ENCODE data around the gene PGA5. TPM values are rescaled to one million over a fixed set of nuclear protein-coding genes. Genes with fewer than 3 reads are reported as not detected.
"Not testable (repeated sequence)": the region's sequence is repeated elsewhere in the genome, so short reads cannot be mapped to it uniquely, and the experiment has no call there.

PGA5 gene
- total RNA-seq, 2 donors from 2014 or later: not detected

DNA sequence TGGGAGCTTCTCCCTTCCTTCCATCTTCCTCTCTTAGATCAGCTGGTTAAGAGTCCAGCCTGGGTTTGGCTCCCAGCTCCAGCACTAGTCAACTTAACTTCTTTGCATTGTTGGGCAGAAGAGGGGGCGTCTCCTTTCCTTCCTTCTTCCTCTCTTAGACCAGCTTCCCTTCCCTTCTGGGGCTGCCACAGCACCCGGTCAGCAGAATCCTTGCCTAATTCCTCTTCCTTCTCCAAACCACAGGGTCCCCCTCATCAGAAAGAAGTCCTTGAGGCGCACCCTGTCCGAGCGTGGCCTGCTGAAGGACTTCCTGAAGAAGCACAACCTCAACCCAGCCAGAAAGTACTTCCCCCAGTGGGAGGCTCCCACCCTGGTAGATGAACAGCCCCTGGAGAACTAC, 551 bp downstream of the PGA5 start:
- H3K4me1 Mint-ChIP-seq (ENCODE audit: low read depth in 2 of 2); H3K27me3 Mint-ChIP-seq; H3K36me3 Mint-ChIP-seq; DNase-seq (ENCODE audit: low spot score); H3K27ac Mint-ChIP-seq; H3K4me3 Mint-ChIP-seq; H3K9me3 Mint-ChIP-seq; ATAC-seq: not testable (repeated sequence)

DNA sequence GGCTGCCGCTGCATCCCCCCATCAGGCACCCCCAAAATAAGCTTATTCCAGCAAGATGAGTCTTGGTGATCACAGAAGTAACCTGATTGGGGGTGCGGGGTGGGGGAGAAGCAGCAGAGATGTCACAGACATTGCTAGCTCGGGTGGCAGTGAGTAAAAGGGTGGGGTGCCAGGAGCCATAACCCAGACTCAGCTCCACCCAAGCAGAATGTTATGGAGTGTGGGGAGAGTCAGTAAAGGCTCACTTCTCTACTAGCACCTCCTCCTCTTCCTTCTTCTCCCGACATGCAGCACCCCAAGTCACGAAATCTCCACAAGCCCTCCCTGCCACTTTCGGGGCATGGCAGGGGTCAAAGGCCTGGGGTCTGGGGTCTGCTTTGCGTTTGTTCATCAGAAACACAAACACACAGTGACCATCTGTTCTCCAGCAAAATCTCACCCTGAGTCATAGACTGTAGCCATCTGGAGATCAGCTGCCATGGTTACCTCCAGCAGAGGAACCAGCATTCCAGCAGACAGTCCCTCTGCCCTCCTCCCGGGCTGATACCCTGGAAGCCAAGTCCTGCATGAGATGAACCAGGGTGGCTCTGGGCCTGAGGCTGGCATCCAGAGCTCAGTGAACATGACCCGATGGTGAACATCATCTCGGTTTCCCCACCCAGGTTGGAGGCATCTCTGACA, 4.4 kb downstream of the PGA5 start:
- H3K27ac Mint-ChIP-seq; H3K4me3 Mint-ChIP-seq; H3K36me3 Mint-ChIP-seq; DNase-seq (ENCODE audit: low spot score); H3K4me1 Mint-ChIP-seq (ENCODE audit: low read depth in 2 of 2); H3K9me3 Mint-ChIP-seq; H3K27me3 Mint-ChIP-seq; ATAC-seq: not testable (repeated sequence)

DNA sequence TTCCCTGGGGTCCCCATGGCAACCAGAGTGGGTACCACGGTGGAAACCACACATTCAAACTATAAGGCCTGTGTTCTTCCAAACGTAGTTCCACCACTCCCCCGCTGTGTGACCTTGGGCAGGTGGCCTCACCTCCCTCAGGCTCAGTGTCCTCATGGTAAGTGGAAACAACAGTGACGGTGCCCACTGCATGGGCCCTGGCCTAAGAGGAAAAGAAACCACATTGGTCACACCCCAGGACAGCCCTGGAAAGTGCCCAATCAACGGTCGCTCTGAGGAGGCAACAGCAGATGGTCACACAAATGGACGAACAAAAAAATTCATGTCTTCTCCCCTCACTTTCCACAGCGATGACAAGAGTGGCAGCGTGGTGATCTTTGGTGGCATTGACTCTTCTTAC, 7.1 kb downstream of the PGA5 start:
- H3K36me3 Mint-ChIP-seq; DNase-seq (ENCODE audit: low spot score); H3K4me1 Mint-ChIP-seq (ENCODE audit: low read depth in 2 of 2); H3K27ac Mint-ChIP-seq; H3K9me3 Mint-ChIP-seq; H3K27me3 Mint-ChIP-seq; ATAC-seq; H3K4me3 Mint-ChIP-seq: not testable (repeated sequence)

DNA sequence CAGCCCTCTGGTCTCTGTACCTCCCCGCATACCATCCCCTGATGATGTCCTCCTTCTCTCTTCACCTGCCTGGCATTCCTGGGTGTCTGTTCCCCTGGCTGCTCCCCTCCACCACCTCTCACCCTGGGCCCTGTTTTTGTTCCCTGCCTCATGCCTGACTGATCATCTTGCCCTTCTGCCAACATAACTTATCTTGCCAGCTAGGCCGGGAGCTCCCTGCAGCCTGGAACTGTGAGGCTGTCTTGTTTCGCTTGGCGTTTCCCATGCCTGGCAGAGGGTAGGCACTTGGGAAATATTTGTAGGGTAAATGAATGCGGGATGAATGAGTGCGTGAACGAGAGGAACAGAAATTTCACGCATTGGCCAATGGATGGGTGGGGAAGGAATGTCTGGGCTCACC, 8.2 kb downstream of the PGA5 start:
- DNase-seq (ENCODE audit: low spot score); H3K9me3 Mint-ChIP-seq; H3K36me3 Mint-ChIP-seq; ATAC-seq; H3K27ac Mint-ChIP-seq; H3K27me3 Mint-ChIP-seq; H3K4me3 Mint-ChIP-seq; H3K4me1 Mint-ChIP-seq (ENCODE audit: low read depth in 2 of 2): not testable (repeated sequence)

DNA sequence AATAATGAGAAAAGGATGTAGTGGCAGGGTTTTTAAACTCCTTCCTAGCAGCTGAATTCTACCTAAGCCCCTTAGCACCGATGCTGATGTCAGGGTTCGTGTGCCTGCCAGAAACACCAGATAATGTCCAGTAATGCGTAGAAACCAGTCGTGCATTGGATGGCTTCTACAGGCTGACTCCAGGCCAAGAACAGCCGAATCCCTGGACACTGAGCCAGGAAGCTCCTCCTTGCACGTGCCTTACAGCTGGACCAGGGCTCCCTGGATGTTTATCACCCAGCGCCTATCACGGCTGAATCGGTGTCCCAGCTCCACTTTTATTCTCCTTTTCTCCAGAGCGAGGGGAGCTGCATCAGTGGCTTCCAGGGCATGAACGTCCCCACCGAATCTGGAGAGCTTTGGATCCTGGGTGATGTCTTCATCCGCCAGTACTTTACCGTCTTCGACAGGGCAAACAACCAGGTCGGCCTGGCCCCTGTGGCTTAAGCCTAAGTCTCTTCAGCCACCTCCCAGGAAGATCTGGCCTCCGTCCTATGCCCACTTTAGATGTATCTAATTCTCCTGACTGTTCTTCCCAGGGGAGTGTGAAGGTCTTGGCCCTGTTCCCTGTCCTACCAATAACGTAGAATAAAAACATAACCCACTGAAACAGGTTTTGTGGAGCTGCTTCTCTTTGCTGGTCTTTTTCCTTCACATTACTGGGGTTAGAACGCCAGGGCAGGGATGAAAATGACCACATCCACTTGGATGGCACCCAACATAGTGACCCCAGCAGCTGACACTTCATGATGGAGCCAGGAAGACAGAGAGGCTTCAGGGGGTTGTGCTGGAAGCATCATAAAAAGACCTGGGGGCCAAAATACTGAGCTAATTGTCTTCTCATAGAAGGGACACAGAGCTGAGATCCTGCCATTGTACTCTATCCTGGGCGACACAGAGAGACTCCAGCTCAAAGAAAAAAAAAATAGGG, 10.1 kb downstream of the PGA5 start:
- not testable (repeated sequence) for H3K36me3 Mint-ChIP-seq; H3K4me3 Mint-ChIP-seq; DNase-seq (ENCODE audit: low spot score); H3K27me3 Mint-ChIP-seq; ATAC-seq; H3K9me3 Mint-ChIP-seq; H3K4me1 Mint-ChIP-seq (ENCODE audit: low read depth in 2 of 2); H3K27ac Mint-ChIP-seq

DNA sequence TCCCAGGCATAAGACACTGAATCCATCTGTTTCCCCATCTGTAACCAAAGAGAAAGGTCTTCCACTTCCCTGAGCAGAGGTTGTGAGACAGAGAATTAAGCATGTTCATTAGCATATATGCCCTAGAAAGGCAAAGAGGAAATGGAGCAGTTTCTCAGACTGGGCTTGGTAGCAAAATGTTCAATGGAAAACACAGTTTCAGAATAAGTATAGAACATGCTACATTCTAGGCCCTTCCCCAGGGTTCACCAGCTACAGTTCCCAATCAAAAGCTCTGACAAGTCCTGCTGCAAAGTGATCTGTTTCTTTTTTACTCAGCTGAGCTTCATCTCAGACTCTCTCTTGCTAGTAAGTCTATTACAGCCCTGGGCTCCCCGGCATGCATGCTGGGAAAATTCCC, 11.4 kb downstream of the PGA5 start:
- not testable (repeated sequence) for H3K27ac Mint-ChIP-seq; H3K4me3 Mint-ChIP-seq; DNase-seq (ENCODE audit: low spot score); H3K27me3 Mint-ChIP-seq; ATAC-seq; H3K36me3 Mint-ChIP-seq; H3K9me3 Mint-ChIP-seq; H3K4me1 Mint-ChIP-seq (ENCODE audit: low read depth in 2 of 2)

DNA sequence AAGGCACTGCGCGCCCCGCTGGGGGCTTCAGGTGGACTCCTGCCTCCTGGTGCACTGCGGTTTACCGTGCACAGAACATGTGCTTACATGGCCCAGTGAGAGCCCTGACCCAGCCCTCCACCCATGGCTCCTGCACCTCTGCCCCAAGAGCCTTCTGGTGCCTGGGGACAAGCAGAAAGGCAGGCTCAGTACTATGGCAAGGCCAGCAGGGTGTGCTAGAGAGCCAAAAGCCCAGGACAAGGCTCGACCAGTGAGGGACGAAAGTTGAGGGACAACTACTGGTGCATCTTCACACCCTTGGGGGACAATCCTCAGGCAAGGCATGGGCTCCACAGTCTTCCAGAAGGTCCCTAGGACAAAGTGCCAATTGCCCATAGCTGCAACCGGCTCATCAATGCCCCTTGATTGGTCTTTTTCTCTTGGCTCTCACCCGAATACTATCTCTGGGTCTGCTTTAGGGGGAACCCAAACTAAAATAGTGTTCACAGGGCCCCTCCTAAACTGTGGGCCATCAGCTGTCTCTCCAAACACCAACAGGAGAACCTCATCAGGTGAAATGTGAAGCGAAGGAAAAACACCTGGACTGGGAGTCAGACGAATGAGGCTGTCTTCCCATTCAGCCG, 13.5 kb downstream of the PGA5 start:
- Mint-ChIP-seq H3K27me3 (peaks cover 0 to 6% of the 10 kb centered on the region in 2 donors), H3K4me3 (no peak overlapping the region), H3K27ac (no peak overlapping the region), H3K36me3 (no peaks in the 10 kb centered on the region), H3K4me1 (ENCODE audit: low read depth in 2 of 2) (no peaks in the 10 kb centered on the region), H3K9me3 (no peaks in the 10 kb centered on the region)
- DNase-seq (ENCODE audit: low spot score) (peak; percentile 66), ATAC-seq (peak; percentile 72 to 76)

DNA sequence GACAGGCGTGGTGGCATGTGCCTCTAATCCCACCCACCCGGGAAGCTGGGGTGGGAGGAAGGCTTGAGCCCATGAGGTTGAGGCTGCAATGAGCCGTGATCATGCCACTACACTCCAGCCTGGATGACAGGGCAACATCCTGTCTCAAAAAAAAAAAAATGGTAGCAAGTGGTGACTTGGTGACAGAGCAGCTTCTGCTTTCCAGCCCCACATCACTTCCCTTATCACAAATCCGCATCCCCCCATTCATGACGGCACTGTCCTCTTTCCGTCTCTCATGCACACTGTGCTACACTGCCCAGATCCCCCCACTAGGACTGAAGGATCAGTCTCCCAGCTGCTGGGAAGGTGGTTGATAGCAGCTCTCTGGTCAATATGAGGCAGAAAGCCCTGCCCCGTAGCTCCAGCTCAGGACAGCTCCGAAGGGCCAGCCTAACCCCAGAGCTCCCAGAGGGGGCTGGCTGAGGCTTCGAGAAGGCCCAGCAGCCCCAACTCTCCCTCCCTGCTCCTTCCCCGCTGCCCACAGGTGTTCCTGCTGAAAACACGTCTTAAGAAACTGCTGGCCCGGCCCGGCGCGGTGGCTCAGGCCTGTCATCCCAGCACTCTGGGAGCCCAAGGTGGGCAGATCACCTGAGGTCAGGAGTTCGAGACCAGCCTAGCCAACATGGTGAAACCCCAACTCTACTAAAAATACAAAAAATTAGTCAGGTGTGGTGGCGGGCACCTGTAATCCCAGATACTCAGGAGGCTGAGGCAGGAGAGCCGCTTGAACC, 15.9 kb downstream of the PGA5 start:
- H3K27me3 Mint-ChIP-seq: peaks cover 5 to 8% of the 10 kb centered on the region in 2 donors

DNA sequence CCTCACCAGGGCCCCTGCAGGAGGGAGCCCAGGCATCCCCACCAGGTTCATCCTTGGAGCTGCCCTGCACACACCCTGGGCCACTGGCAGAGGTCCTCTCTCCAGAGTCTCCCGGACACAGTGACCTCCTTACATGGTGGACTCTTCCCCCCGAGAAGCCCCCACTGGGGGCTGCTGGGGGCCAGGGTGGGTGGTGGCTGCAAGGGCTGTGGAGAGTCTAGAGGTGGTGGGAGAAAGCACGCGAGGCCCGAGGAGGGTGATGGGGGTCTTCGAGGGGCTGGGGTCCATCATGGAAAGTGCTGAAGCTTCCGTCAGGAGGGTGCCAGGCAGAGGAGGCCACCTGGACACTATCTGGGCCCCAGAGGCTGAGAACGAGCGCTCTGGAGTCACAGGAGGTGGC, 17.6 kb downstream of the PGA5 start:
- peaks cover 2 to 8% of the 10 kb centered on the region in 2 donors for H3K27me3 Mint-ChIP-seq
- no peaks in the 10 kb centered on the region for H3K9me3 Mint-ChIP-seq
- H3K4me1 Mint-ChIP-seq (ENCODE audit: low read depth in 2 of 2): no peaks in the 10 kb centered on the region
- DNase-seq (ENCODE audit: low spot score) (no peak), ATAC-seq (no peak)
- no peak overlapping the region for H3K27ac Mint-ChIP-seq
- no peak overlapping the region for H3K4me3 Mint-ChIP-seq
- no peaks in the 10 kb centered on the region for H3K36me3 Mint-ChIP-seq

More for the DNA sequence above, 15.9 kb downstream of the PGA5 start:
- DNase-seq (ENCODE audit: low spot score): no peak
- ATAC-seq: no peak
- Mint-ChIP-seq H3K36me3 (no peaks in the 10 kb centered on the region), H3K27ac (no peak overlapping the region), H3K4me3 (no peak overlapping the region), H3K9me3 (no peaks in the 10 kb centered on the region), H3K4me1 (ENCODE audit: low read depth in 2 of 2) (no peaks in the 10 kb centered on the region)

DNA sequence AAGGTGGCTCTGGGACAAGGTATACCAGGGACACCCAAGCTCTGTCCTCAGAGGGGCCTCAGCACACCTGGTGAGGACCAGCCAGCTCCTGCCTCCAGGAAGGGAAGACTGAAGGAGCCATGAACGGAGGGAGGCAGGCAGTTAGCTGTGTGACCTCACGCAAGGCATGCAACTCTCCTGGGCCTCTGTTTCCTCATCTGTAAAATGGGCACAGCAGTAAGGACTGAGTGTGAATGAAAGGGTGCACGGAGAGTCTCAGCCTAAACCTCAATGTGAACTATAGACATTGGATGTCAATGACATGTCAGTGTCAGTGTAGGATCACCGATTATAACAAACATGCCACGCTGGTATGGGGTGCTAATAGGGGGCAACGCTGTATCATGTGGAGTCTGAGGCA, 18.4 kb downstream of the PGA5 start:
- no peaks in the 10 kb centered on the region for H3K9me3 Mint-ChIP-seq
- DNase-seq (ENCODE audit: low spot score) (no peak), ATAC-seq (no peak)
- no peak overlapping the region for H3K27ac Mint-ChIP-seq
- H3K4me3 Mint-ChIP-seq: no peak overlapping the region
- H3K27me3 Mint-ChIP-seq: peaks cover 2 to 8% of the 10 kb centered on the region in 2 donors
- H3K36me3 Mint-ChIP-seq: no peaks in the 10 kb centered on the region
- H3K4me1 Mint-ChIP-seq (ENCODE audit: low read depth in 2 of 2): no peaks in the 10 kb centered on the region

DNA sequence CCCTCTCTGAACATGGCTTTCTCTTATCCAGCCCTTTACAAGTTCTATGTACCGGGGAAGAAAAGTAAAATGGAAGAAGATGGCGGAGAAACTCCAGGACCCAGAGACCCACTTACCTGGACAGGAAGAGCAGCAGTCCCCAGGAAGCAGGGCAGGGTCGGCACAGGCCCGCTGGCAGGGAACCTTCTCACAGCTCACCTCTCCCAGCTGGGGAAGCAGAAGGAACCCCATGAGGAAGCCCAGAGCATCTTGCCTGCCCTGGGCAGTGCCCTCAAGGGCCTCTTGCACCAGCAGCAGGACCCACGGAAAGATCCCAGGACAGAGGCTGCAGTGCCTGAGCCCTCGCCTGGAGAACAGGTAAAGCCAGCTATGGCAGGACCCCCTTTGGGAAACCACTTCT, 23.4 kb downstream of the PGA5 start:
- Mint-ChIP-seq H3K9me3 (no peaks in the 10 kb centered on the region), H3K4me1 (ENCODE audit: low read depth in 2 of 2) (no peaks in the 10 kb centered on the region), H3K4me3 (no peak overlapping the region), H3K36me3 (no peaks in the 10 kb centered on the region), H3K27ac (no peak overlapping the region), H3K27me3 (peaks cover 2 to 8% of the 10 kb centered on the region in 2 donors)
- no peak for DNase-seq (ENCODE audit: low spot score)
- no peak for ATAC-seq

DNA sequence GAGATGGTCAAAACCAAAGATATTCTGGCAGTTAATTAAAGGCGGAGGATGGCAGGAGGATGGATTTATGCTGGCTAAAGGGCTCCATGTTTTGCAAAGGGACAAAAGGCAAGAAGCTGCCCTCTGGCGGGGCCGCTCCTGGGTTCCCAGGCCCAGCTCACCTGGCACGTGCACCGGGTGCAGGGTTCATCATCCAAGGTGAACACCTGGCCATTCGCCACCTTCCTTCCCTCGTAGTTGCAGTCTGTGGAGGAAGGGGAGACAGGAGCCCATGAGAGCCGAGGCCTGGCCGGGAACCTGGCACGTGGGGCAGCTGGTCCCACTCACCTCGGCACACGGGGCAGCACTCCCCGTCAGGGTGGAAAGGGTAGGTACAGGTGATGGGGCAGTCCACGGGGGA, 23.8 kb downstream of the PGA5 start:
- Mint-ChIP-seq H3K9me3 (no peaks in the 10 kb centered on the region), H3K27ac (no peak overlapping the region), H3K27me3 (peaks cover 2 to 8% of the 10 kb centered on the region in 2 donors), H3K4me3 (no peak overlapping the region), H3K36me3 (no peaks in the 10 kb centered on the region), H3K4me1 (ENCODE audit: low read depth in 2 of 2) (no peaks in the 10 kb centered on the region)
- no peak for ATAC-seq
- DNase-seq (ENCODE audit: low spot score): no peak

DNA sequence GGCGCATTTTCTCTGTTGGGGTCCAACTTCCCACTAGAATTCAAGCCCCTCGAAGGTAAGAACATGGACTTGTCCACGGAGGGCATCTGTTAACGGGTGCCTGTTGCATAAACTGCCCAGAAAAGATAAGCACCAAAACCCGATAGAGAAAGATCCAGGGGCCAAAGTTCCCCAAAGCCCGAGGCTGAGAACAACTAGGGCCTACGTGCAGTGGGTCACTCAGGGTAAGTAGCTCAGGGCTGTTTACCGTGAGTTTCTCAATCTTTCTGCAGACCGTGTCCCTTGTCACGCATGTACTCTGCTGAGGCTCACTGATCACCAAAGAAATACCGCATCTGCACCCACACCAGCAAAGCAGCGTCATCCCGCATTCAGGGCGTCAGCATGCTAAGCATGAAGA, 24.4 kb downstream of the PGA5 start:
- Mint-ChIP-seq H3K9me3 (no peaks in the 10 kb centered on the region), H3K27ac (no peak overlapping the region), H3K4me1 (ENCODE audit: low read depth in 2 of 2) (no peaks in the 10 kb centered on the region), H3K36me3 (no peaks in the 10 kb centered on the region), H3K4me3 (no peak overlapping the region), H3K27me3 (peaks cover 2 to 7% of the 10 kb centered on the region in 2 donors)
- DNase-seq (ENCODE audit: low spot score) (no peak), ATAC-seq (no peak)

Data from natural killer cell treated with Interleukin-12 subunit alpha and Interleukin-12 subunit beta and Interleukin-15 and Interleukin-18, amount 100 ng/mL, for 72 hours (primary cell).